Measurements from ENCODE around the gene PSTPIP1.

- TF ChIP-seq POLR2A (IDR thresholded peaks at IDR 0.05; ENCODE audit: low read length) (no peak), GATA1 (IDR thresholded peaks at IDR 0.05; ENCODE audit: low read depth, low read length) (no peak)
Observed at GRCh38 chr15:77059786-77060361, 64.9 kb downstream of the PSTPIP1 start.

All from erythroblast (primary cell).